PC-9 (cell line): ENCODE data around the gene TREML4. TPM values are rescaled to one million over a fixed set of nuclear protein-coding genes. Genes with fewer than 3 reads are reported as not detected.
"Not testable (repeated sequence)": the region's sequence is repeated elsewhere in the genome, so short reads cannot be mapped to it uniquely, and the experiment has no call there.

Experiments
- BruUV-seq: library from RNA; stranded (reverse); fragments of 400-500 nt; replicated peaks from 2 replicates; lab custom pipeline; 2021; lab: Mats Ljungman, UMichigan
- CTCF ChIA-PET: fragments of 300-600 bp; sonication (Branson Sonifier 250); formaldehyde crosslinking; loops from one replicate; lab custom pipeline; 2022; ENCODE audit warnings: antibody characterized with exemption; lab: Charles Lee
- POLR2A ChIA-PET: fragments of 300-600 bp; sonication (Branson Sonifier 250); formaldehyde crosslinking; loops from one replicate; lab custom pipeline; 2022; ENCODE audit warnings: antibody characterized with exemption; ENCODE audit not compliant: unreplicated experiment; lab: Charles Lee
- DNase-seq, 2 experiments: peaks; one replicate each; pipeline versions ENCODE4 v3.0.0 to v3.0.0-alpha.2; 2015 to 2022; ENCODE audit warnings: mixed read lengths in 1 of 2
- H2AFZ ChIP-seq: fragments of 200-600 bp; sonication (generic); 2 replicates; pipeline ENCODE4 v1.8.1; 2017; ENCODE audit warnings: antibody characterized with exemption
- H3F3A ChIP-seq: fragments of 200-600 bp; sonication (generic); 2 replicates; pipeline ENCODE4 v1.8.1; 2017; ENCODE audit warnings: antibody characterized with exemption, mild to moderate bottlenecking, low read depth; ENCODE audit not compliant: insufficient read depth
- H3K27ac ChIP-seq: fragments of 200-600 bp; sonication (generic); 2 replicates; pipeline ENCODE4 v1.6.1; 2016; ENCODE audit warnings: mixed run types
- H3K27me3 ChIP-seq: fragments of 200-600 bp; sonication (generic); 2 replicates; pipeline ENCODE4 v1.6.1; 2016; ENCODE audit warnings: low read depth, mixed run types; ENCODE audit not compliant: insufficient read depth
- H3K36me3 ChIP-seq: fragments of 200-600 bp; sonication (generic); 2 replicates; pipeline ENCODE4 v1.6.1; 2016; ENCODE audit warnings: low read depth, mixed run types
- H3K4me1 ChIP-seq: fragments of 200-600 bp; sonication (generic); replicated peaks from 2 replicates; pipeline ENCODE4 v1.6.1; 2016; ENCODE audit warnings: mixed run types; ENCODE audit not compliant: insufficient read depth
- H3K4me2 ChIP-seq: fragments of 200-600 bp; sonication (generic); 2 replicates; pipeline ENCODE4 v1.6.1; 2017; ENCODE audit warnings: mixed run types
- H3K4me3 ChIP-seq: fragments of 200-600 bp; sonication (generic); 2 replicates; pipeline ENCODE4 v1.6.1; 2016; ENCODE audit warnings: mixed run types
- H3K79me2 ChIP-seq: fragments of 200-600 bp; sonication (generic); 2 replicates; pipeline ENCODE4 v1.6.1; 2017; ENCODE audit warnings: low read depth, mixed run types
- H3K9me2 ChIP-seq: fragments of 200-600 bp; sonication (generic); 2 replicates; pipeline ENCODE4 v1.8.1; 2017; ENCODE audit warnings: mild to moderate bottlenecking; ENCODE audit not compliant: insufficient read depth
- H3K9me3 ChIP-seq: fragments of 200-600 bp; sonication (generic); 2 replicates; pipeline ENCODE4 v1.8.1; 2016; ENCODE audit warnings: low read depth; ENCODE audit not compliant: insufficient read depth
- H4K20me1 ChIP-seq: fragments of 200-600 bp; sonication (generic); 2 replicates; pipeline ENCODE4 v1.8.1; 2017; ENCODE audit not compliant: insufficient read depth
- EZH2 ChIP-seq: fragments of 200-600 bp; sonication (generic); IDR thresholded peaks from 2 replicates; pipeline ENCODE4 v1.8.0; 2017; ENCODE audit warnings: antibody characterized with exemption, low read depth
- intact Hi-C: fragments of 100-400 bp; cut with micrococcal nuclease; formaldehyde crosslinking; loops from one replicate; pipeline ENCODE4 v1.10.0; 2022; ENCODE audit not compliant: unreplicated experiment
- total RNA-seq: library from RNA; stranded (reverse); gene quantifications from 2 replicates; pipeline ENCODE4 v1.2.3, GENCODE V29; 2021
- TF ChIP-seq, protein P1 (sequence below): fragments of 200-600 bp; sonication (generic); conservative IDR thresholded peaks from 2 replicates; pipeline ENCODE4 v1.6.1; 2017; ENCODE audit warnings: mixed run types, antibody characterized with exemption, mild to moderate bottlenecking, moderate library complexity

The TREML4 gene
- total RNA-seq, 1 experiment from 2014 or later = not detected

DNA sequence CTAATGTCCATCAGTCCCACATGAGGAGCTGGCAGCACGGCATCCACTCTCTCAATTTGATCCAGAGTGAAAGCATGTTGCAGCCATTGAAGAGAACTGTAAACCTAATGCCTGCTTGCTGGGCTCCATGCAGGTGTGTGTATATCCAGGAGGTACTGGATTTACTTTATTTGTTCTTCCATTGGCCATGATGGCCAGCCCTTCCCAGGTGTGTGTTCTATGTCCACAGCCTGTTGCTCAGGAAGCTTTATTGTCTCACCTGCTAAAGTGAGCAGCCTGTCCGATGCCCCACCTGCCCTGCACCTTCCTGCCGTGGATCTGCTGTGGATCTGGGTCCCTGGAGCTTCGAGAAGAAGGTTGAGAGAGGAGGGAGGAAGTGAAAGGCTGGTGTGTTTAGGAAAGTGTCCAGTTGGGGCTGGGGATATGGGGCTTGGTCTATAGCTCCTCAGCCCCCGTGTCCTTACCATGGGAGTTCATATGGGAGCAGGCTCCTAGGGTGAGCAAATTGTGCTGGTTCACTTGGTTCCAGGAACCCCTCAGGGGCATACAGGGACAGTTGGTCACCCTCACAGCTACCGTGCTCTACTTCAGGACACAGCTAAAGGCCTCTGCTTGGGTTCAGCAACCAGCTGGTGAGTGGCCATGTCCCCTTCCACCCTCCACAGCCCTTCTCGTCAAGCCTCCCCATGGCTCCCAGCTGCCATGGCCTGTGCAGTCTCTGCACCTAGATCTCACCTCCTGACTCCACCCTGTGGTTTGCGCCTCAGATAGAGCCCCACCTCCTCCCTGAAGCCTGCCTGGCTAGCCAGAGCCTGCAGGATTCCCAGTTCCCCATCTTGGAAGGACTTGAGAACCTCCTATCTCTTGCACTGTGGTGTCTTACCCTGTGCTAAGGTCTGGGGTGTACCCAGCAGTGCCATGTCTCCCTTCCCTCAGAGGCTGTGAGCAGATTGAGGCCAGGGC is 39.9 kb upstream of the TREML4 start:
- Histone ChIP-seq H3K36me3 (no peaks in the 10 kb centered on the region), H3K79me2 (no peaks in the 10 kb centered on the region), H4K20me1 (no peaks in the 10 kb centered on the region), H2AFZ (no peak overlapping the region), H3K4me2 (no peak overlapping the region), H3K4me3 (no peak overlapping the region), H3K4me1 (no peaks in the 10 kb centered on the region), H3K27ac (no peak overlapping the region), H3F3A (no peaks in the 10 kb centered on the region), H3K27me3 (peaks cover 60% of the 10 kb centered on the region), H3K9me3 (0 out of 2 replicates have a peak, but pooled peaks cover 5% of the 10 kb centered on the region), H3K9me2 (no peaks in the 10 kb centered on the region)
- BruUV-seq = no TSS peak
- CTCF ChIA-PET = no interaction called here
- intact Hi-C loops = no loop called here
- POLR2A ChIA-PET = no interaction called here
- no peak for DNase-seq
- TF ChIP-seq EZH2 = no peak
- TF ChIP-seq, protein P1, sequence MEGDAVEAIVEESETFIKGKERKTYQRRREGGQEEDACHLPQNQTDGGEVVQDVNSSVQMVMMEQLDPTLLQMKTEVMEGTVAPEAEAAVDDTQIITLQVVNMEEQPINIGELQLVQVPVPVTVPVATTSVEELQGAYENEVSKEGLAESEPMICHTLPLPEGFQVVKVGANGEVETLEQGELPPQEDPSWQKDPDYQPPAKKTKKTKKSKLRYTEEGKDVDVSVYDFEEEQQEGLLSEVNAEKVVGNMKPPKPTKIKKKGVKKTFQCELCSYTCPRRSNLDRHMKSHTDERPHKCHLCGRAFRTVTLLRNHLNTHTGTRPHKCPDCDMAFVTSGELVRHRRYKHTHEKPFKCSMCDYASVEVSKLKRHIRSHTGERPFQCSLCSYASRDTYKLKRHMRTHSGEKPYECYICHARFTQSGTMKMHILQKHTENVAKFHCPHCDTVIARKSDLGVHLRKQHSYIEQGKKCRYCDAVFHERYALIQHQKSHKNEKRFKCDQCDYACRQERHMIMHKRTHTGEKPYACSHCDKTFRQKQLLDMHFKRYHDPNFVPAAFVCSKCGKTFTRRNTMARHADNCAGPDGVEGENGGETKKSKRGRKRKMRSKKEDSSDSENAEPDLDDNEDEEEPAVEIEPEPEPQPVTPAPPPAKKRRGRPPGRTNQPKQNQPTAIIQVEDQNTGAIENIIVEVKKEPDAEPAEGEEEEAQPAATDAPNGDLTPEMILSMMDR = no peak

DNA sequence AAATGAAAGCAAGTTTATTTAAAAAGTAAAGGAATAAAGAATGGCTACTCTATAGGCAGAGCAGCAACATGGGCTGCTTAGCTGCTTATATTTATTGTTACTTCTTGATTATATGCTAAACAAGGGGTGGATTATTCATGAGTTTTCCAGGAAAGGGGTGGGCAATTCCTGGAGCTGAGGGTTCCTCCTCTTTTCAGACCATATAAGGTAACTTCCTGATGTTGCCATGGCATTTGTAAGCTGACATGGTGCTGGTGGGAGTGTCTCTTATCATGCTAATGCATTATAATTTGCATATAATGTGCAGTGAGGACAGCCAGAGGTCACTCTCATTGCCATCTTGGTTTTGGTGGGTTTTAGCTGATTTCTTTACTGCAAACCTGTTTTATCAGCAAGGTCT is 39.1 kb upstream of the TREML4 start:
- H3K27ac ChIP-seq, H3F3A ChIP-seq, H3K9me2 ChIP-seq, intact Hi-C loops, POLR2A ChIA-PET, BruUV-seq, H3K79me2 ChIP-seq, H3K4me3 ChIP-seq, H2AFZ ChIP-seq, H3K4me1 ChIP-seq, H3K4me2 ChIP-seq, H3K9me3 ChIP-seq, H3K36me3 ChIP-seq, H4K20me1 ChIP-seq, DNase-seq, CTCF ChIA-PET: not testable (repeated sequence)
- peaks cover 56% of the 10 kb centered on the region for H3K27me3 ChIP-seq

DNA sequence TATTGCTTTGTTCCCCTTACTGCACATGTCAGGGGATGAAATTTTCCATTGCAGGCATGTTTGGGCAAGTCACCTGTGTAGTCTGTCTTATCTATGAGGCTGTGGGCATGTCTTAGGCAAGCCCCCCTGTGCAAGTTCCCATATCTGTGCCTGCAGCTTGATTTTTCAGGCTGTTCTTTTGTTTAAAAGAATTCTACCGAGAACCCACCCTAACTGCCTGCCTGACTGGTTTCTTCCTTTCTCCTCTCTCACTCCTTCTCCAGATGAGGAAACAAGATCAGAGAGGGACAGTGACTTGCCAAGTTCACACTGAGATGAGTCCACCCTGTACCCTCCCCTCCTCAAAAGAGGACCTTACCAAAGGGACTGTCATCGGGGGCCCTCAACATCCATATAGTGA is 38.2 kb upstream of the TREML4 start:
- H2AFZ ChIP-seq = no peak overlapping the region
- H4K20me1 ChIP-seq = no peaks in the 10 kb centered on the region
- TF ChIP-seq, protein P1 = no peak
- no peak for TF ChIP-seq EZH2
- no peak overlapping the region for H3K27ac ChIP-seq
- H3K4me2 ChIP-seq = no peak overlapping the region
- BruUV-seq = no TSS peak
- H3K4me1 ChIP-seq = no peaks in the 10 kb centered on the region
- ChIA-PET POLR2A (no interaction called here), CTCF (no interaction called here)
- H3K36me3 ChIP-seq = no peaks in the 10 kb centered on the region
- no peaks in the 10 kb centered on the region for H3K79me2 ChIP-seq
- no peaks in the 10 kb centered on the region for H3F3A ChIP-seq
- H3K27me3 ChIP-seq = peaks cover 57% of the 10 kb centered on the region
- intact Hi-C loops = no loop called here
- no peaks in the 10 kb centered on the region for H3K9me2 ChIP-seq
- H3K4me3 ChIP-seq = no peak overlapping the region
- DNase-seq = no peak
- H3K9me3 ChIP-seq = 0 out of 2 replicates have a peak, but pooled peaks cover 5% of the 10 kb centered on the region
